Gastroesophageal sphincter (tissue), 3 donors: Measurements from ENCODE around the gene EEF1AKMT3.

Experiments
- POLR2A ChIP-seq, 2 donors: fragments of 450-650 bp; IDR thresholded peaks; one replicate each; pipeline ENCODE4 v1.6.1; 2017; ENCODE audit warnings: antibody characterized with exemption in 2 of 2, mild to moderate bottlenecking in 2 of 2, moderate library complexity in 1 of 2
- POLR2AphosphoS5 ChIP-seq: sonication (generic); formaldehyde crosslinking; IDR thresholded peaks from one replicate; pipeline ENCODE4 v1.6.1; 2017; ENCODE audit warnings: antibody characterized with exemption
- TF ChIP-seq, protein P1 (sequence below), 4 experiments: fragments of 200-600 bp in 2 of 4; fragments of 450-650 bp in 2 of 4; sonication (generic) in 1 of 4; IDR thresholded peaks; one replicate each; pipeline ENCODE4 v1.5.1; 2017 to 2019; ENCODE audit warnings: antibody characterized with exemption in 4 of 4, mild to moderate bottlenecking in 2 of 4, moderate library complexity in 2 of 4

DNA sequence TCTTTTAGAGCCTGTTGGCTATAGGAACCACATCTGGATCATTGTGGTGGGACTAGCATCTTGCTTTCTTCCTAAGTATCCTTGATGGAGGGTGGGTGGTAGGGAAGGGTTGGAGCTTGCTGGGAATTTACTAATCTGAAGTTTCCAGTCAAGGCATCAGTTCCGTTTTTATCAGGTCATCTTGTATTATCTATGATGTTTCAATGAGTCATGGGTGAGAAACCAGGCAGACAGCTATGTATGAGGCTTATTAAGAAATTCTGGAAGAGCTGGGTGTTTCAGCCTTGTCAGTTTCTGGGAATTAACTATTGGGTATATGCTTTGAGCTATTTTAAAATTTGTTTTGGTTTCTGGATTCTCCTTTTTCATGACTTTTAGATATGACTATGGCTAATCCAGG is 21.5 kb downstream of the EEF1AKMT3 start:
- TF ChIP-seq POLR2A (IDR thresholded peaks at IDR 0.05) (no peak), POLR2AphosphoS5 (no peak)
- TF ChIP-seq, protein P1, sequence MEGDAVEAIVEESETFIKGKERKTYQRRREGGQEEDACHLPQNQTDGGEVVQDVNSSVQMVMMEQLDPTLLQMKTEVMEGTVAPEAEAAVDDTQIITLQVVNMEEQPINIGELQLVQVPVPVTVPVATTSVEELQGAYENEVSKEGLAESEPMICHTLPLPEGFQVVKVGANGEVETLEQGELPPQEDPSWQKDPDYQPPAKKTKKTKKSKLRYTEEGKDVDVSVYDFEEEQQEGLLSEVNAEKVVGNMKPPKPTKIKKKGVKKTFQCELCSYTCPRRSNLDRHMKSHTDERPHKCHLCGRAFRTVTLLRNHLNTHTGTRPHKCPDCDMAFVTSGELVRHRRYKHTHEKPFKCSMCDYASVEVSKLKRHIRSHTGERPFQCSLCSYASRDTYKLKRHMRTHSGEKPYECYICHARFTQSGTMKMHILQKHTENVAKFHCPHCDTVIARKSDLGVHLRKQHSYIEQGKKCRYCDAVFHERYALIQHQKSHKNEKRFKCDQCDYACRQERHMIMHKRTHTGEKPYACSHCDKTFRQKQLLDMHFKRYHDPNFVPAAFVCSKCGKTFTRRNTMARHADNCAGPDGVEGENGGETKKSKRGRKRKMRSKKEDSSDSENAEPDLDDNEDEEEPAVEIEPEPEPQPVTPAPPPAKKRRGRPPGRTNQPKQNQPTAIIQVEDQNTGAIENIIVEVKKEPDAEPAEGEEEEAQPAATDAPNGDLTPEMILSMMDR (IDR thresholded peaks at IDR 0.05): no peak
